Panc1 (cell line): Measurements from ENCODE around the gene MCM9. TPM values are rescaled to one million over a fixed set of nuclear protein-coding genes. Genes with fewer than 3 reads are reported as not detected.
"Not testable (repeated sequence)": the region's sequence is repeated elsewhere in the genome, so short reads cannot be mapped to it uniquely, and the experiment has no call there.

Experiments used
- ATAC-seq: fragments of 200-7000 bp; cut with Tn5 transposase; 2 replicates; pipeline ENCODE4 v1.9.1; 2020; ENCODE audit warnings: mild to moderate bottlenecking, moderate library complexity
- BruUV-seq: library from RNA; stranded (reverse); fragments of 400-500 nt; replicated peaks from 2 replicates; lab custom pipeline; 2021; lab: Mats Ljungman, UMichigan
- CTCF ChIA-PET: fragments of 300-600 bp; sonication (Branson Sonifier 250); formaldehyde crosslinking; loops from one replicate; lab custom pipeline; 2022; ENCODE audit warnings: antibody characterized with exemption; lab: Charles Lee
- POLR2A ChIA-PET: fragments of 300-600 bp; sonication (Branson Sonifier 250); formaldehyde crosslinking; loops from one replicate; lab custom pipeline; 2022; ENCODE audit warnings: antibody characterized with exemption; lab: Charles Lee
- DNase-seq: peaks from one replicate; pipeline ENCODE4 v3.0.0-alpha.2; 2010; ENCODE audit warnings: low read depth, low spot score
- H3K27ac ChIP-seq: 2 replicates; pipeline ENCODE4 v1.5.1; 2011; ENCODE audit warnings: mild to moderate bottlenecking, low read length, inconsistent platforms
- H3K27me3 ChIP-seq: fragments of 200-500 bp; sonication (Bioruptor generic); 2 replicates; pipeline ENCODE4 v1.6.0; 2014; ENCODE audit warnings: low read length, inconsistent platforms; ENCODE audit not compliant: control insufficient read depth, insufficient read depth
- H3K36me3 ChIP-seq: fragments of 200-500 bp; sonication (Bioruptor generic); 2 replicates; pipeline ENCODE4 v1.5.1; 2014; ENCODE audit warnings: inconsistent platforms, mild to moderate bottlenecking, low read length, moderate library complexity; ENCODE audit not compliant: control insufficient read depth, insufficient read depth
- H3K4me1 ChIP-seq: 2 replicates; pipeline ENCODE4 v1.5.1; 2011; ENCODE audit warnings: inconsistent platforms, mild to moderate bottlenecking, low read length, moderate library complexity; ENCODE audit not compliant: control insufficient read depth, insufficient read depth
- H3K4me3 ChIP-seq, 2 experiments: 2 replicates each; pipeline ENCODE4 v1.5.1; 2011 to 2012; ENCODE audit warnings: low read depth in 2 of 2, low read length in 2 of 2, mild to moderate bottlenecking in 2 of 2, inconsistent platforms in 1 of 2, moderate library complexity in 1 of 2
- H3K9me3 ChIP-seq: fragments of 200-500 bp; sonication (Bioruptor generic); 2 replicates; pipeline ENCODE4 v1.5.1; 2014; ENCODE audit warnings: low read depth, mild to moderate bottlenecking, inconsistent platforms, low read length, moderate library complexity; ENCODE audit not compliant: control insufficient read depth, insufficient read depth
- CTCF ChIP-seq: fragments of 450-650 bp; IDR thresholded peaks from 2 replicates; pipeline ENCODE4 v1.5.1; 2017; ENCODE audit warnings: mild to moderate bottlenecking
- POLR2AphosphoS5 ChIP-seq: IDR thresholded peaks from 2 replicates; pipeline ENCODE4 v1.6.1; 2012; ENCODE audit warnings: mild to moderate bottlenecking, low read depth, low read length, moderate library complexity
- REST ChIP-seq, 2 experiments: IDR thresholded peaks; 2 replicates each; pipeline ENCODE4 v1.6.1; 2011 to 2012; ENCODE audit warnings: low read depth in 2 of 2, control low read depth in 1 of 2, low read length in 1 of 2, mild to moderate bottlenecking in 1 of 2, moderate library complexity in 1 of 2; ENCODE audit not compliant: insufficient read depth in 1 of 2
- SIN3A ChIP-seq: IDR thresholded peaks from 2 replicates; pipeline ENCODE4 v1.6.1; 2012; ENCODE audit warnings: low read depth, mild to moderate bottlenecking, low read length, moderate library complexity, borderline replicate concordance; ENCODE audit not compliant: insufficient read depth
- TCF7L2 ChIP-seq: IDR thresholded peaks from 2 replicates; pipeline ENCODE4 v1.6.1; 2011; ENCODE audit warnings: mild to moderate bottlenecking, low read depth, low read length, inconsistent platforms
- in situ Hi-C: cut with HindIII; loops from 2 replicates; pipeline ENCODE4 v1.10.0; 2016; ENCODE audit warnings: low sequenced_read_pairs, low pct_unique_long_range_greater_than_20kb
- intact Hi-C: fragments of 100-400 bp; cut with micrococcal nuclease; formaldehyde crosslinking; loops from one replicate; pipeline ENCODE4 v1.10.0; 2022; ENCODE audit not compliant: unreplicated experiment
- total RNA-seq: library from RNA; stranded (reverse); gene quantifications from one replicate; pipeline ENCODE4 v1.2.1, GENCODE V29; 2021; ENCODE audit not compliant: unreplicated experiment

Gene MCM9
- total RNA-seq, 1 experiment from 2014 or later: 20.4 TPM

- DNase-seq: peak; percentile 71
- Histone ChIP-seq H3K4me1 (no peaks in the 10 kb centered on the region), H3K36me3 (no peaks in the 10 kb centered on the region), H3K27ac (no peak overlapping the region), H3K27me3 (no peaks in the 10 kb centered on the region), H3K9me3 (no peaks in the 10 kb centered on the region), H3K4me3 (peak overlapping the region; percentile 7 to 36; a peak in 2 of 4 replicates)
- CTCF ChIA-PET: no interaction called here
- ATAC-seq: peak; percentile 97
- intact Hi-C loops: loop anchor here (5.0 kb wide), 2 partner anchors 233 to 518 kb away; no protein-coding TSS in a partner anchor
- TF ChIP-seq TCF7L2: peak; percentile 80
- TF ChIP-seq REST (IDR thresholded peaks at IDR 0.05; ENCODE audit: insufficient read depth in 1 of 2, low read depth in 2 of 2, low read length in 1 of 2): no peak
- TF ChIP-seq SIN3A: no peak
- no peak for TF ChIP-seq POLR2AphosphoS5
- TF ChIP-seq CTCF: peak; percentile 96
- POLR2A ChIA-PET: no interaction called here
- BruUV-seq: no TSS peak
- in situ Hi-C loops: no loop called here
Measured at GRCh38 chr6:118800394-118801071, 134.4 kb downstream of the MCM9 start.

- no peak for ATAC-seq
- TF ChIP-seq REST (IDR thresholded peaks at IDR 0.05; ENCODE audit: insufficient read depth in 1 of 2, low read depth in 2 of 2, low read length in 1 of 2) (no peak), TCF7L2 (no peak), SIN3A (no peak), CTCF (no peak), POLR2AphosphoS5 (no peak)
- H3K4me1 ChIP-seq: no peaks in the 10 kb centered on the region
- in situ Hi-C loops (no loop called here), intact Hi-C loops (loop anchor here (5.0 kb wide), 2 partner anchors 233 to 518 kb away; no protein-coding TSS in a partner anchor)
- H3K36me3 ChIP-seq: no peaks in the 10 kb centered on the region
- ChIA-PET CTCF (no interaction called here), POLR2A (no interaction called here)
- BruUV-seq: no TSS peak
- H3K9me3 ChIP-seq: no peaks in the 10 kb centered on the region
- H3K27me3 ChIP-seq: no peaks in the 10 kb centered on the region
- H3K4me3 ChIP-seq: no peak overlapping the region; a peak in 1 of 4 replicates
- H3K27ac ChIP-seq: no peak overlapping the region
- DNase-seq: no peak
Measured at GRCh38 chr6:118799826-118800225, 135.1 kb downstream of the MCM9 start.

GRCh38 chr6:118796548-118796947 lies 138.4 kb downstream of the MCM9 start:
- H3K4me1 ChIP-seq, POLR2A ChIA-PET, H3K9me3 ChIP-seq, BruUV-seq, H3K4me3 ChIP-seq, DNase-seq, H3K27me3 ChIP-seq, in situ Hi-C loops, CTCF ChIA-PET, ATAC-seq, H3K27ac ChIP-seq, H3K36me3 ChIP-seq, intact Hi-C loops: not testable (repeated sequence)
